Stimulated activated naive CD8-positive, alpha-beta T cell treated with anti-CD3 and anti-CD28 coated beads, Interleukin-15, Interleukin-2, amounts not matched to agents 100 ng/mL and 50 ng/mL, for 24 hours (primary cell): ENCODE results near the gene ASXL2.
"Not testable (repeated sequence)": the region's sequence is repeated elsewhere in the genome, so short reads cannot be mapped to it uniquely, and the experiment has no call there.

Experiments used
- H3K27ac Mint-ChIP-seq: one replicate; pipeline ENCODE4 v1.8.0; 2021; ENCODE audit warnings: mild to moderate bottlenecking, mixed read lengths
- H3K27me3 Mint-ChIP-seq: one replicate; pipeline ENCODE4 v1.8.0; 2021; ENCODE audit warnings: mixed read lengths
- H3K36me3 Mint-ChIP-seq: one replicate; pipeline ENCODE4 v1.8.0; 2021; ENCODE audit warnings: low read depth, mixed read lengths
- H3K4me1 Mint-ChIP-seq: one replicate; pipeline ENCODE4 v1.8.0; 2021; ENCODE audit warnings: low read depth, mixed read lengths
- H3K4me3 Mint-ChIP-seq: one replicate; pipeline ENCODE4 v1.8.0; 2021; ENCODE audit warnings: mild to moderate bottlenecking, mixed read lengths
- H3K9me3 Mint-ChIP-seq: one replicate; pipeline ENCODE4 v1.8.0; 2021; ENCODE audit warnings: mixed read lengths

Gene ASXL2

DNA sequence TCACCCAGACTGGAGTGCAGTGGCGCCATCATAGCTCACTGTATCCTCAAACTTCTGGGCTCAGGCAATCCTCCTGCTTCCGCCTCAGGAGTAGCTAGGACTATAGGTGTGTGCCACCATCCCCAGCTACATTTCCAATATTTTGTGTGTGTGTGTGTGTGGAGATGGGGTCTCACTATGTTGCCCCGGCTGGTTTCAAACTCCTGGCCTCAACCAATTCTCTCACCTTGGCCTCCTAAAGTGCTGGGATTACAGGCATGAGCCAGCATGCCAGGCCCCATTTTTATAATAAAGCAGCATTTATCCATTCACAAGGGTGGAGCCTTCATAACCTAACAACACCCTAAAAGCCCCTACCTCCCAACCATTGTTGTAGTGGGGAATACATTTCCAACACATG lies 152.4 kb downstream of the ASXL2 start:
- Mint-ChIP-seq H3K4me1 (no peaks in the 10 kb centered on the region), H3K27ac (no peak overlapping the region)

DNA sequence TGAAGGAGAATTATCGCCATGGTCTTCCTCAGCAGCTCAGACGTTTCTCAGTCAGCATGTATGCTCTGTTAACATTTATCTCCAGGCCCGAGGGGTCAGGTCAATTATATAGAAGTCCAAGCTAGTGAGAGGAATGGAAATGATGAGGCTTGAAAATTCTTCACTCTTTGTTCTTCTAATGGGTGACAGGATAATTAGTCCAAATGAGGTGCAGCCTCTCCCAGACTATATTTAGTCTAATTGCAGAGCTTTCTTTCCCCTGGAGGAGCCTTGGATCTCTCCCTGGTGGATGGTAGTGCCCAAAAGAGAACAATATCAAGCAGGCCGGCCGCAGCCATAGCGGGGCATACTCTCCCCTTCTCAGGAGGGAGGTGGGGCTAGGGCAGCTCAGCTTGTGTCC lies 153.5 kb downstream of the ASXL2 start:
- Mint-ChIP-seq H3K36me3 (no peaks in the 10 kb centered on the region), H3K4me3 (no peak overlapping the region), H3K27me3 (peaks cover 3% of the 10 kb centered on the region), H3K4me1 (no peaks in the 10 kb centered on the region), H3K27ac (no peak overlapping the region), H3K9me3 (no peaks in the 10 kb centered on the region)

More for the DNA sequence above, 152.4 kb downstream of the ASXL2 start:
- H3K36me3 Mint-ChIP-seq = no peaks in the 10 kb centered on the region
- no peak overlapping the region for H3K4me3 Mint-ChIP-seq
- no peaks in the 10 kb centered on the region for H3K9me3 Mint-ChIP-seq
- no peaks in the 10 kb centered on the region for H3K27me3 Mint-ChIP-seq

DNA sequence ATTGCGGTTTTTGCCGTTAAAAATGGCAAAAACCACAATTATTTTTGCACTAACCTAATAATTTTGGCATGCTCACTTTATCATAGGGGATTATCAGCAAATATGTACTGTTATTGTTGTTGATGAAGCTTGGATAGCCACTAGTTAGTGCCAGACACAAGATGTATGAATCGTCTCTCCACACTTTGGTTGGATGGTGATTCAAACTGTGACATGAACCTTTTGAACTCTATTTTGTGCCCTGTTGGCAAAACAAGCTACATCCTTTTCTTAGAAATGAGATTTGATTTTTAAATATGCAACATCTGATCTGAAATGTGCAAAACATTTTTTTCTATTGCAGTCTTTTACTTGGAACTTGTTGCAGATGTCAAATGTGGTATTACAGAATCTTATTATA lies 156.1 kb downstream of the ASXL2 start:
- Mint-ChIP-seq H3K9me3 (no peaks in the 10 kb centered on the region), H3K4me3 (no peak overlapping the region), H3K27ac (no peak overlapping the region), H3K4me1 (no peaks in the 10 kb centered on the region), H3K27me3 (peaks cover 3% of the 10 kb centered on the region), H3K36me3 (no peaks in the 10 kb centered on the region)

DNA sequence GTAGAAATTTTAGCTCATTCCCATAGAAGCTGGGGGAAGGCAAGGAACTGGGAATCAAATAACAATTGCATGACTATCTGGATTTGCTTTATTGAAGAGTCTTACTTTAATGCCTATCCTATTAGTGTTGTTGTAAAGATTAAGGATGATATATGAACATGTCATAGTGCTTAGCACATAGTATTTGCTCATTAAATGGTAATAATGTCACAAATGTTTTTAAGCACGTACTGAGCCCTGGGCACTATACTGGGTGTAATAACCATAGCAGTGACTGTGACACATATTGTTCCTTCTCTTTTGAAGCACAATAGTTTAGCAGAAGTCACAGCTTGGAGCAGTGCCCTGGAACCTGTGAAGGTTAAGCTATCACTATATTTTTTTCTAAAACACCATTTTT lies 157.7 kb downstream of the ASXL2 start:
- Mint-ChIP-seq H3K27me3 (peaks cover 3% of the 10 kb centered on the region), H3K9me3 (no peaks in the 10 kb centered on the region), H3K36me3 (no peaks in the 10 kb centered on the region), H3K4me1 (no peaks in the 10 kb centered on the region), H3K4me3 (no peak overlapping the region), H3K27ac (no peak overlapping the region)

DNA sequence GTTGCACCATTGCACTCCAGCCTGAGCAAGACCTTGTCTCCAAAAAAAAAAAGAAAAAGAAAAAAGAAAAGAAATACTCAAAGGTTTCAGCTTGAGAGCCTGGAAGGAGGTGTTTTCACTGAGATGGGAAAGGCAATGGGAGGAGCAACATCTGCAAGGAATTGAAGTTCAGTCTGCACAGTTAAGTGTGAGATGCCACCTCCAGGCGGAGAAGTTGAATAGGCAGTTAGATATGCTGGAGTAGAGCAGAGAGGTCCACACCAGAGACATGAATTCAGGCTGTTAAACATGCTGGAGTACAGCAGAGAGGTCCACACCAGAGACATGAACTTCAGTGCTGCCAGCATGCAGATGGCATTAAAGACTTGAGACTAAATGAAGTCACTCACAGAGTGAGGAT lies 163.5 kb downstream of the ASXL2 start:
- H3K36me3 Mint-ChIP-seq = no peaks in the 10 kb centered on the region
- H3K27me3 Mint-ChIP-seq = peaks cover 25% of the 10 kb centered on the region
- no peak overlapping the region for H3K4me3 Mint-ChIP-seq
- H3K27ac Mint-ChIP-seq = no peak overlapping the region
- H3K9me3 Mint-ChIP-seq = peaks cover 4% of the 10 kb centered on the region
- peaks cover 11% of the 10 kb centered on the region for H3K4me1 Mint-ChIP-seq

DNA sequence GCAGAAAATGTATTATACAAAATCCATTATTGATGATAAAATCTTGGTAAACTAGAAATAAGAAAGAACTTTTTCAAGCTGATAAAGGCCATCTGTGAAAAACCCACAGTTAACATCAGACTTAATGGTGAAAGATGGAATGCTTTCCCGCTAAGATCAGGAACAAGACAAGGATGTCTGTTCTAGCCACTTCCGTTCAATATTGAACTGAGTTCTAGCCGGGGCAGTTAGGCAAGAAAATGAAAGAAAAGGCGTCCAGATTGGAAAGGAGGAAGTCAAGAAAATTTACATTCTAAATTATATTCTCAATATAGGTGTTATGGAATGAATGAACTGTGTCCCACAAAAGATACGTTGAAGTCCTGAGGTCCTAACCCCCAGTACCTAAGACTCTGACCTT lies 165.8 kb downstream of the ASXL2 start:
- H3K27ac Mint-ChIP-seq = no peak overlapping the region
- peaks cover 4% of the 10 kb centered on the region for H3K9me3 Mint-ChIP-seq
- peaks cover 11% of the 10 kb centered on the region for H3K4me1 Mint-ChIP-seq
- H3K27me3 Mint-ChIP-seq = peaks cover 38% of the 10 kb centered on the region
- no peak overlapping the region for H3K4me3 Mint-ChIP-seq
- H3K36me3 Mint-ChIP-seq = no peaks in the 10 kb centered on the region

DNA sequence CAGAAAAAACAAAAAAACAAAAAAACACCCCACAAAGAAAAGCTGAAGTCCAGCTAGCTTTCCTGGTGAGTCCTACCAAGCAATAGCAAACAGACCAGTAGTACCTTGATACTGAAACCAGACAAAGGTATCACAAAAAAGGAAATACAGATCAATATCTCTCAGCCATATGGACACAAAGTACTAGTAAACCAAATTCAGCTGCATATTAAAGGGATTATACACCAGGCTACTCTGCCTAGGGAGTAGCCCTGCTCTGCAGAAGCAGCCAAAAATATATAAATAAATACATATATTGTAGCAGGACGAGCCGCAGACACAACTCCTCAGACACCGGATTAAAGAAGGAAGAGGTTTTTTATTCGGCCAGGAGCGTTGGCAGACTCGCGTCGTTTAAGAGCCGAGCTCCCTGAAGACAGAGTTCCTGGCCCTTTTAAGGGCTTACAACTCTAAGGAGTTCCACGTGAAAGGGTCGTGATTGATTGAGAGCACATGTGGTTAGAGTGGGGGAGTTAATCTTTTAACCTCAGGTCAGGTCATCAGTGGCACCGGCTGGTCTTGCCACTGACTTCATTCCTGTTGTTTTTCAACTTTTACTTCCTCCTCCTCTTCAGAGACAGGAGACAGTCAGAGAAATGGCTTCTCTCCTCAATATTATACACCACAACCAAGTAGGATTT lies 166.5 kb downstream of the ASXL2 start:
- H3K9me3 Mint-ChIP-seq = peaks cover 4% of the 10 kb centered on the region
- H3K4me3 Mint-ChIP-seq = peak overlapping the region; percentile 54

DNA sequence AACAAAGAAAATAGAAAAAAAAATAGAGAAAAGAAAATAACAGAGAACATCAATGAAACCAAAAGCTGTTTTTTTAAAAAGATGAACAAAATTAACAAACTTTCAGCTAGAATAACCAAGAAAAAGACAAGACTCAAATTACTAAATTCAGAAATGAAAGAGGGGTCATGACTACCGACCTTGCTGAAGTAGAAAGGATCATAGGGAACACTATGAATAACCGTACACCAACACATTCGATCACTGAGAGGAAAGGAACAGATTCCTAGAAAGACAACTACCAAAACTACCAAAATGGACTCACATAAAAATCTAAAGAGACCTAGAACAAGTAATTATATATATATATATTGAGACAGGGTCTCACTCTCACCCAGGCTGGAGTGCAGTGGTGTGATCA lies 167.5 kb downstream of the ASXL2 start:
- peaks cover 38% of the 10 kb centered on the region for H3K27me3 Mint-ChIP-seq
- H3K4me3 Mint-ChIP-seq = no peak overlapping the region
- H3K27ac Mint-ChIP-seq = no peak overlapping the region
- peaks cover 4% of the 10 kb centered on the region for H3K9me3 Mint-ChIP-seq
- H3K36me3 Mint-ChIP-seq = no peaks in the 10 kb centered on the region
- peaks cover 11% of the 10 kb centered on the region for H3K4me1 Mint-ChIP-seq

More for the DNA sequence above, 166.5 kb downstream of the ASXL2 start:
- H3K4me1 Mint-ChIP-seq = peaks cover 11% of the 10 kb centered on the region
- H3K27me3 Mint-ChIP-seq = peaks cover 38% of the 10 kb centered on the region
- peak overlapping the region; percentile 37 for H3K27ac Mint-ChIP-seq
- H3K36me3 Mint-ChIP-seq = no peaks in the 10 kb centered on the region

DNA sequence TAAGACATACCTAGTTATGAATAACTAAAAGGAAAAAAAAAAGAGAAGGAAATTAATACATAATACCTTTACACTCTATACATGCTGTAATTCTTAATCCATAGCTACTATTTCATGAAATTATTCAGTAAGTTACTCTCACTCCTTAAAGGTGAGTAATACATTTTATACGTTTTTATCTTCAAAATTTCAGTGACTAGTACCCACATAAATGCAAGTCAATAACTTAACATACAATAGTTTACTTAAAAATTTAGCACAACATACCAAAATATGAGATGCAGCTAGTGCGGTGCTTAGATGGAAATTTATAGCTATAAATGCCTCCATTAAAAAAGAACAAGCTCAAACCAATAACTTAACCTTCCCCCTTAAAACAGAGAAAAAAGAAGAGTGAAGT lies 168.9 kb downstream of the ASXL2 start:
- H3K9me3 Mint-ChIP-seq = peaks cover 4% of the 10 kb centered on the region
- H3K36me3 Mint-ChIP-seq = no peaks in the 10 kb centered on the region
- peaks cover 35% of the 10 kb centered on the region for H3K27me3 Mint-ChIP-seq
- H3K27ac Mint-ChIP-seq = no peak overlapping the region
- H3K4me1 Mint-ChIP-seq = peaks cover 11% of the 10 kb centered on the region
- no peak overlapping the region for H3K4me3 Mint-ChIP-seq

DNA sequence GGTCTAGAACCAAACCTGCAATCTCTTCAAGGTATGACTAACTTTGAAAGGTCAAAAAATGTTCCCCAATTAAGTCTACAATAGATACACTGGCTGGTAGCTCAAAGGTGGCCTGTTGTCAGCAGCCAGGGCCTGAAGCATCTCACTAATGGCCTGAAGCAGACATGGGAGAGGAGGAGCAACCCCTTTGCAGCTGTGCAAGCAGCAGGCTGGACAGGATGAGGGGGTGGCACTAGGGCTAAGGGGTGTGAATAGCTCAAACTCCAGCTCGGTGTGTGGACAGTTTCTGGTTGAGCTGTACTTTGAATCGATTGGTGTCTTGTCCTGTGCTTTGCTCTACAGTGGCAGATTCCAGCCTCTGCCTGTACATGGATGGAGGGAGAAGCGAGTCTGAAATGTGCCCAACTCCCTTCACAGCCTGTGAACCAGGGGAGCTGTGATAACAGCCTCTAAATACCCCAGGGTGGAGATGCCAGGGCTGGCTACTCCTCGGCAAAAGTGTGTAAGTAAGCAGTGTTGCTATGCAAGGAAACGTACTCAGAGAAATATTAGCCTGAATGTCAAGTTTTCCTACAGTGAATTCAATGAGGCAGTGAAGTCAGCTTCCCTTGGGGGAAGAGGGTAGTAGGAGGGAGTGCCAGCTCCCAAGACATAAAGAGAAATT lies 170.2 kb downstream of the ASXL2 start:
- Mint-ChIP-seq H3K4me3 (no peak overlapping the region), H3K4me1 (peaks cover 11% of the 10 kb centered on the region), H3K36me3 (no peaks in the 10 kb centered on the region), H3K27me3 (peaks cover 30% of the 10 kb centered on the region), H3K9me3 (no peaks in the 10 kb centered on the region), H3K27ac (no peak overlapping the region)

DNA sequence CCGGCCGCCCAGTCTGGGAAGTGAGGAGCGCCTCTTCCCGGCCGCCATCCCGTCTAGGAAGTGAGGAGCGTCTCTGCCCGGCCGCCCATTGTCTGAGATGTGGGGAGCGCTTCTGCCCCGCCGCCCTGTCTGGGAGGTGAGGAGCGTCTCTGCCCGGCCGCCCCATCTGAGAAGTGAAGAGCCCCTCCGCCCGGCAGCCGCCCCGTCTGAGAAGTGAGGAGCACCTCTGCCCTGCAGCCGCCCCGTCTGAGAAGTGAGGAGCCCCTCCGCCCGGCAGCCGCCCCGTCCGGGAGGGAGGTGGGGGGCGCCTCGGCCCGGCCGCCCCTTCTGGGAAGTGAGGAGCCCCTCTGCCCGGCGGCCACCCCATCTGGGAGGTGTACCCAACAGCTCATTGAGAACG lies 172.7 kb downstream of the ASXL2 start:
- not testable (repeated sequence) for H3K36me3 Mint-ChIP-seq, H3K4me3 Mint-ChIP-seq, H3K4me1 Mint-ChIP-seq, H3K9me3 Mint-ChIP-seq, H3K27ac Mint-ChIP-seq
- H3K27me3 Mint-ChIP-seq = peaks cover 13% of the 10 kb centered on the region

DNA sequence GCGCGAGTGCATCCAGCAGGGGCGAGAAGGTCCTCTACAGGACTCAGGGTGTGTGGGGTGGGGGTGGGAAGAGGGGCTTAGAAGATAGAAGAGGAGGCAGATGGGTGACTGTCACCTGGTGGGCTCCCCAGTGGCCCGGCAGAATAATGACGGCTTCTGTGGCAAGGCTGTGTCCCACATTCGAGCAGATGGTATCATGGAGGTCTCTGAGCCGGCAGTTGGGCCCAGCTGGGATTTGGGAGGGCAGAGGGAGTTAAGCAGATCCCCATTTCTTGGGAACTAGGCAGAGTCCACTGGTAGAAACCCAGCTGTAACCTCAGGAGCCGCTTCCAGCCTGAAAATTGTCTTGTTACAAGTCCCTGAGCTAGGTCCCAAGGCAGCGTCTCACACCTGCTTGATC lies 176.5 kb downstream of the ASXL2 start:
- H3K4me1 Mint-ChIP-seq = no peaks in the 10 kb centered on the region
- H3K9me3 Mint-ChIP-seq = no peaks in the 10 kb centered on the region
- H3K27ac Mint-ChIP-seq = no peak overlapping the region
- no peaks in the 10 kb centered on the region for H3K36me3 Mint-ChIP-seq
- no peak overlapping the region for H3K4me3 Mint-ChIP-seq
- H3K27me3 Mint-ChIP-seq = no peaks in the 10 kb centered on the region

DNA sequence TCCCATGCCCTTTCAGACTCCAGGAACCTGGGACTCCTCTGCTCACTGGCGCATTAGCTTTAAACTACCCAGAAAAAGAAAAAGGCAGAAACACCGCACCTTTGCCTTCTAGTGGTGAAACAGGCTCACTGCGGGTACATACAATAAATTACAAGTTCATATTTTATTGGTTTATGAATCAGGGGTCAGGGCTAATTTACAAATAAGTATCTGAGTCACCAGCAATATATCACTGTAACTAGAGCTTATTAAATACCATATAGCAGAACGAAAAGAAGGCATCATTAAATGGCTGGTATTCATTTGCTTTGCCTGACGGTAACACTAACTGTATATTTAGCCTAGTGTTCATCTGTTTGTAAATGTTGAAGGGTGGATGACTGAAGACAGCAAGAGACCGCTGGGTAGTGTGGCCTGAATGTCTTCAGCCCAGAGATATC lies 178.0 kb downstream of the ASXL2 start:
- H3K4me3 Mint-ChIP-seq = no peak overlapping the region
- no peaks in the 10 kb centered on the region for H3K36me3 Mint-ChIP-seq
- H3K9me3 Mint-ChIP-seq = no peaks in the 10 kb centered on the region
- no peak overlapping the region for H3K27ac Mint-ChIP-seq
- no peaks in the 10 kb centered on the region for H3K4me1 Mint-ChIP-seq
- H3K27me3 Mint-ChIP-seq = no peaks in the 10 kb centered on the region

DNA sequence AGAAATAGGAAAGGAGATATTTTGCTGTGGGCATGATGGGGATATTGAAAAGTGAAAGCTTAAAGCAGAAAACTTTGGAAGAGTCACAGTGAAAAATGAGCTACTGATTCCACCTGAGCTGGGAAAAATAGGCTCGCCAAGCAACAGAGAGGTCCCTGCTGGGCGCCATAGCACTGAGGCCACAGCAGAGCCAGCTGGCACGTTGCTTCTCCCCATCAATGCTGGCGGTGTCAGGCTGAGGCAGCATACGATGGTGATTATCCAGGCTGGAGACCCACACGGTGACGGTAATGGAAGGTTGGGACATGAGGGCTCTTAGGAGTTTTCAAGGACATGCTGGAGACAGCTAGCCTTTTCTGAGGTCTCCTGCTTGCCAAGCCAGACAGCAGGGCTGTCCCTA lies 179.1 kb downstream of the ASXL2 start:
- Mint-ChIP-seq H3K27me3 (no peaks in the 10 kb centered on the region), H3K4me1 (no peaks in the 10 kb centered on the region), H3K4me3 (no peak overlapping the region), H3K27ac (no peak overlapping the region), H3K9me3 (no peaks in the 10 kb centered on the region), H3K36me3 (no peaks in the 10 kb centered on the region)

DNA sequence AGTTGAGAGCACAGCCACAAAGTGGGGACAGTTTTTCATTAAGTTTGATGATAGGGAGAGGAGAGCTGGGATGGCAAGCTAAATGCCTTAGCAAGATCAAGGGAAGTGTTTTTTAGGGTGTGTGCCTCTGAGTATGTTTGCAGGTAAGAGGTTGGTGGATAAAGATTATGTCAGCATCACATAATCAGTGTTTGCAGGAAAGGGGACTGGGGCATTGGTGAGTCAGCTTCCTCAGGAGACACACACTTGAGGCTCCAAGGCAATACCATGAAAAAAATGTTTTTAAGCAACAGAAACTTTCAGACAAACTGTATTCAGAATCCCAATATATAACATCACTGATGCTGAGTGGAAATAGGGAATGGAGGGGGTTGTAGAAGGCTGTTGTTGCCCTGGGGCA lies 179.5 kb downstream of the ASXL2 start:
- Mint-ChIP-seq H3K36me3 (no peaks in the 10 kb centered on the region), H3K27me3 (no peaks in the 10 kb centered on the region), H3K9me3 (no peaks in the 10 kb centered on the region), H3K4me1 (no peaks in the 10 kb centered on the region), H3K27ac (no peak overlapping the region), H3K4me3 (no peak overlapping the region)
